Measurements from ENCODE around the gene PLA2G4E. TPM values are rescaled to one million over a fixed set of nuclear protein-coding genes. Genes with fewer than 3 reads are reported as not detected.

The PLA2G4E gene
- total and polyA plus RNA-seq, 2 of the 13 experiments (the other 11 are each of a cell fraction or from before 2014, with no cell fraction given), result not detected

DNA sequence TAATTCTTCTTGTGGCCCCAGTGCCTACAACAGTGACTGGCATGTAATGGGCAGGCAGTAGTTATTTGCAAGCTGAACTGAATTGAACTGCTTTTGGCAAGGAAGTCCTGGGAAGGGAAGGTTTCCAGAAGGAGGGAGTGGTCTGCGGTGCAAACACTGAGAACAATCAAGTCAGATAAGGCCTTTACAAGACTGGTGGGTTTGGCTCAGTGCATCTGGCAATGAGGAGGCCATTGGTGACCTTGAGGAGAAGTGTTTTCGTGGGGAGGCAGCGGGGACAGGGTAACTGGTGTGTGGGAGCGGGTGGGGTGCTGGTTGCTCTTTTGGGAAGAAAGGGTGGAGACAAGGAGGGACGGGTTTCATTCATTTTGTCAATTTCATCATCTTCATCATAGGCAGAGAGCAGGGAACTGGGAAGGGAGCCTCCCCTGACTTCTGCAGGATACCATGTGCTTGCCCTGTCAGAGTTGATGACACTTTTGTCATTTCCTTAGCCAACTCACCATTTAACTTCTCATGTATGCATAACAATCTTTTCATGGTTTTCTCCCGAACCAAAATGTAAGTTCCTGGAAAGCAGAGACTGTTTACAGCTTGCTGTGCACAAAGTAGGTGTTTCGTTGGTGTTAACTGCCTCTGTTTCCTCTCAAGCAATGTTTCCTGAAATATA is 40.1 kb downstream of the PLA2G4E start (continued):
- TF ChIP-seq, protein P1, sequence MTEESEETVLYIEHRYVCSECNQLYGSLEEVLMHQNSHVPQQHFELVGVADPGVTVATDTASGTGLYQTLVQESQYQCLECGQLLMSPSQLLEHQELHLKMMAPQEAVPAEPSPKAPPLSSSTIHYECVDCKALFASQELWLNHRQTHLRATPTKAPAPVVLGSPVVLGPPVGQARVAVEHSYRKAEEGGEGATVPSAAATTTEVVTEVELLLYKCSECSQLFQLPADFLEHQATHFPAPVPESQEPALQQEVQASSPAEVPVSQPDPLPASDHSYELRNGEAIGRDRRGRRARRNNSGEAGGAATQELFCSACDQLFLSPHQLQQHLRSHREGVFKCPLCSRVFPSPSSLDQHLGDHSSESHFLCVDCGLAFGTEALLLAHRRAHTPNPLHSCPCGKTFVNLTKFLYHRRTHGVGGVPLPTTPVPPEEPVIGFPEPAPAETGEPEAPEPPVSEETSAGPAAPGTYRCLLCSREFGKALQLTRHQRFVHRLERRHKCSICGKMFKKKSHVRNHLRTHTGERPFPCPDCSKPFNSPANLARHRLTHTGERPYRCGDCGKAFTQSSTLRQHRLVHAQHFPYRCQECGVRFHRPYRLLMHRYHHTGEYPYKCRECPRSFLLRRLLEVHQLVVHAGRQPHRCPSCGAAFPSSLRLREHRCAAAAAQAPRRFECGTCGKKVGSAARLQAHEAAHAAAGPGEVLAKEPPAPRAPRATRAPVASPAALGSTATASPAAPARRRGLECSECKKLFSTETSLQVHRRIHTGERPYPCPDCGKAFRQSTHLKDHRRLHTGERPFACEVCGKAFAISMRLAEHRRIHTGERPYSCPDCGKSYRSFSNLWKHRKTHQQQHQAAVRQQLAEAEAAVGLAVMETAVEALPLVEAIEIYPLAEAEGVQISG (CRISPR knock-in tag; IDR thresholded peaks at IDR 0.05), result no peak
- TF ChIP-seq, protein P2, sequence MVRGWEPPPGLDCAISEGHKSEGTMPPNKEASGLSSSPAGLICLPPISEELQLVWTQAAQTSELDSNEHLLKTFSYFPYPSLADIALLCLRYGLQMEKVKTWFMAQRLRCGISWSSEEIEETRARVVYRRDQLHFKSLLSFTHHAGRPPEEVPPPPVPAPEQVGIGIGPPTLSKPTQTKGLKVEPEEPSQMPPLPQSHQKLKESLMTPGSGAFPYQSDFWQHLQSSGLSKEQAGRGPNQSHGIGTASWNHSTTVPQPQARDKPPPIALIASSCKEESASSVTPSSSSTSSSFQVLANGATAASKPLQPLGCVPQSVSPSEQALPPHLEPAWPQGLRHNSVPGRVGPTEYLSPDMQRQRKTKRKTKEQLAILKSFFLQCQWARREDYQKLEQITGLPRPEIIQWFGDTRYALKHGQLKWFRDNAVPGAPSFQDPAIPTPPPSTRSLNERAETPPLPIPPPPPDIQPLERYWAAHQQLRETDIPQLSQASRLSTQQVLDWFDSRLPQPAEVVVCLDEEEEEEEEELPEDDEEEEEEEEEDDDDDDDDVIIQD (CRISPR knock-in tag; IDR thresholded peaks at IDR 0.05; ENCODE audit: low read depth), result no peak
- TF ChIP-seq ZNF160 (CRISPR knock-in tag; IDR thresholded peaks at IDR 0.05) (no peak), HES4 (CRISPR knock-in tag; IDR thresholded peaks at IDR 0.05; ENCODE audit: borderline replicate concordance) (no peak), ZSCAN30 (CRISPR knock-in tag; IDR thresholded peaks at IDR 0.05) (no peak), TBP (CRISPR knock-in tag; IDR thresholded peaks at IDR 0.05) (no peak), ZNF720 (CRISPR knock-in tag; IDR thresholded peaks at IDR 0.05) (no peak), GABPA (IDR thresholded peaks at IDR 0.05; ENCODE audit: low read depth, low read length) (no peak), GABPA (CRISPR knock-in tag; IDR thresholded peaks at IDR 0.05; ENCODE audit: low read depth) (no peak), PRPF4 (IDR thresholded peaks at IDR 0.05; ENCODE audit: low read depth, low read length, poor library complexity, severe bottlenecking) (no peak), CENPX (CRISPR knock-in tag; IDR thresholded peaks at IDR 0.05) (no peak), HMG20A (CRISPR knock-in tag; IDR thresholded peaks at IDR 0.05; ENCODE audit: borderline replicate concordance) (no peak), MBNL3 (CRISPR knock-in tag; conservative IDR thresholded peaks at IDR 0.05) (no peak)
- TF ChIP-seq, protein P3, sequence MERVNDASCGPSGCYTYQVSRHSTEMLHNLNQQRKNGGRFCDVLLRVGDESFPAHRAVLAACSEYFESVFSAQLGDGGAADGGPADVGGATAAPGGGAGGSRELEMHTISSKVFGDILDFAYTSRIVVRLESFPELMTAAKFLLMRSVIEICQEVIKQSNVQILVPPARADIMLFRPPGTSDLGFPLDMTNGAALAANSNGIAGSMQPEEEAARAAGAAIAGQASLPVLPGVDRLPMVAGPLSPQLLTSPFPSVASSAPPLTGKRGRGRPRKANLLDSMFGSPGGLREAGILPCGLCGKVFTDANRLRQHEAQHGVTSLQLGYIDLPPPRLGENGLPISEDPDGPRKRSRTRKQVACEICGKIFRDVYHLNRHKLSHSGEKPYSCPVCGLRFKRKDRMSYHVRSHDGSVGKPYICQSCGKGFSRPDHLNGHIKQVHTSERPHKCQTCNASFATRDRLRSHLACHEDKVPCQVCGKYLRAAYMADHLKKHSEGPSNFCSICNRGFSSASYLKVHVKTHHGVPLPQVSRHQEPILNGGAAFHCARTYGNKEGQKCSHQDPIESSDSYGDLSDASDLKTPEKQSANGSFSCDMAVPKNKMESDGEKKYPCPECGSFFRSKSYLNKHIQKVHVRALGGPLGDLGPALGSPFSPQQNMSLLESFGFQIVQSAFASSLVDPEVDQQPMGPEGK (CRISPR knock-in tag; IDR thresholded peaks at IDR 0.05), result no peak
- TF ChIP-seq, protein P4, sequence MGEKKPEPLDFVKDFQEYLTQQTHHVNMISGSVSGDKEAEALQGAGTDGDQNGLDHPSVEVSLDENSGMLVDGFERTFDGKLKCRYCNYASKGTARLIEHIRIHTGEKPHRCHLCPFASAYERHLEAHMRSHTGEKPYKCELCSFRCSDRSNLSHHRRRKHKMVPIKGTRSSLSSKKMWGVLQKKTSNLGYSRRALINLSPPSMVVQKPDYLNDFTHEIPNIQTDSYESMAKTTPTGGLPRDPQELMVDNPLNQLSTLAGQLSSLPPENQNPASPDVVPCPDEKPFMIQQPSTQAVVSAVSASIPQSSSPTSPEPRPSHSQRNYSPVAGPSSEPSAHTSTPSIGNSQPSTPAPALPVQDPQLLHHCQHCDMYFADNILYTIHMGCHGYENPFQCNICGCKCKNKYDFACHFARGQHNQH (CRISPR knock-in tag; IDR thresholded peaks at IDR 0.05), result no peak
- TF ChIP-seq, protein P5, sequence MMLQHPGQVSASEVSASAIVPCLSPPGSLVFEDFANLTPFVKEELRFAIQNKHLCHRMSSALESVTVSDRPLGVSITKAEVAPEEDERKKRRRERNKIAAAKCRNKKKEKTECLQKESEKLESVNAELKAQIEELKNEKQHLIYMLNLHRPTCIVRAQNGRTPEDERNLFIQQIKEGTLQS (CRISPR knock-in tag; IDR thresholded peaks at IDR 0.05), result no peak

Data from HepG2 (cell line).